ENCODE measurements around the gene ST7L. TPM values are rescaled to one million over a fixed set of nuclear protein-coding genes. Genes with fewer than 3 reads are reported as not detected.

Gene ST7L
- total and polyA plus RNA-seq, 12 donors = 9.2 to 22.2 (median 13.9) TPM

GRCh38 chr1:112583366-112583765 is 35.6 kb downstream of the ST7L start:
- intact Hi-C loops (cut with DNase I) = no loop called here
- H3K27me3 ChIP-seq = no peaks in the 10 kb centered on the region
- ATAC-seq (no peak), DNase-seq (no peak)
- H3K4me3 ChIP-seq = no peak overlapping the region
- no peak overlapping the region for H3K27ac ChIP-seq
- peaks cover 0 to 10% (median 0%) of the 10 kb centered on the region in 11 donors for H3K9me3 ChIP-seq
- no peaks in the 10 kb centered on the region for H3K4me1 ChIP-seq
- TF ChIP-seq CTCF (IDR thresholded peaks at IDR 0.05) = no peak
- H3K36me3 ChIP-seq = peaks cover 0 to 82% (median 23%) of the 10 kb centered on the region in 9 donors

GRCh38 chr1:112581586-112582192 is 37.3 kb downstream of the ST7L start:
- ATAC-seq (no peak), DNase-seq (no peak)
- no peaks in the 10 kb centered on the region for H3K4me1 ChIP-seq
- H3K27me3 ChIP-seq = no peaks in the 10 kb centered on the region
- no peak overlapping the region for H3K27ac ChIP-seq
- TF ChIP-seq CTCF (IDR thresholded peaks at IDR 0.05) = no peak
- H3K36me3 ChIP-seq = peaks cover 0 to 86% (median 33%) of the 10 kb centered on the region in 9 donors
- H3K9me3 ChIP-seq = no peaks in the 10 kb centered on the region
- intact Hi-C loops (cut with DNase I) = no loop called here
- H3K4me3 ChIP-seq = no peak overlapping the region

GRCh38 chr1:112579801-112580510 is 39.0 kb downstream of the ST7L start:
- Histone ChIP-seq H3K27ac (no peak overlapping the region), H3K27me3 (no peaks in the 10 kb centered on the region), H3K4me1 (no peaks in the 10 kb centered on the region), H3K36me3 (peaks cover 0 to 99% (median 45%) of the 10 kb centered on the region in 9 donors), H3K9me3 (no peaks in the 10 kb centered on the region), H3K4me3 (no peak overlapping the region)
- TF ChIP-seq CTCF (IDR thresholded peaks at IDR 0.05) = no peak
- 89% methylated on average over 5 of the region's 5 CpGs for WGBS, 2 donors
- intact Hi-C loops (cut with DNase I) = no loop called here
- DNase-seq = no peak
- ATAC-seq = no peak

- no peaks in the 10 kb centered on the region for H3K9me3 ChIP-seq
- 97 to 98% methylated on average over 3 of the region's 3 CpGs for WGBS, 2 donors
- no peak overlapping the region for H3K27ac ChIP-seq
- TF ChIP-seq CTCF (IDR thresholded peaks at IDR 0.05) = no peak
- ATAC-seq = no peak
- no peaks in the 10 kb centered on the region for H3K4me1 ChIP-seq
- peaks cover 0 to 100% (median 57%) of the 10 kb centered on the region in 9 donors for H3K36me3 ChIP-seq
- intact Hi-C loops (cut with DNase I) = no loop called here
- no peak overlapping the region for H3K4me3 ChIP-seq
- H3K27me3 ChIP-seq = no peaks in the 10 kb centered on the region
- DNase-seq = no peak
These were observed 42.7 kb downstream of the ST7L start for GRCh38 chr1:112576240-112576639.

Data from heart right ventricle (tissue), 16 donors.